Activated naive CD4-positive, alpha-beta T cell treated with Interleukin-2 at 50 U/mL for 16 hours (primary cell): ENCODE data around the gene ARHGAP44.

ENCODE experiments used
- DNase-seq: peaks from one replicate; pipeline ENCODE4 v3.0.0-alpha.2; 2020

Gene ARHGAP44

DNA sequence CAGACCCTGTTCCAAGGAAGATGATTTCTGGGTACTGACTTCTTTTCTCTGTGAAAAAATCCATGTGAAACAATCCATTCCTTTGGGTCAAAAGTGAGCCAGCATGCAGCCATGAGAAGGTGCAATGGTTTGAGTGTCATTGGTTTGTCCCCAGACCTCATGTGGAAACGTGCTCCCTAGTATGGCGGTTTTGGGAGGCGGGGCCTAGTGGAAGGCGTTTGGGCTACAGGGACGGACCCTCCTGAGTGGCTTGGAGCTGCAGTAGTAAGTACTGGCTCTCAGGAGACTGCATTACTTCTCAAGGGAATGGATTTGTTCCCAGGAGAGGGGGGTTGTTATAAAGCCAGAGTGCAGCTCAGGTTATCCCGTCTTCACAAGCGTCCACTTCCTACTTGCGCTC lies 209.2 kb downstream of the ARHGAP44 start:
- no peak for DNase-seq

DNA sequence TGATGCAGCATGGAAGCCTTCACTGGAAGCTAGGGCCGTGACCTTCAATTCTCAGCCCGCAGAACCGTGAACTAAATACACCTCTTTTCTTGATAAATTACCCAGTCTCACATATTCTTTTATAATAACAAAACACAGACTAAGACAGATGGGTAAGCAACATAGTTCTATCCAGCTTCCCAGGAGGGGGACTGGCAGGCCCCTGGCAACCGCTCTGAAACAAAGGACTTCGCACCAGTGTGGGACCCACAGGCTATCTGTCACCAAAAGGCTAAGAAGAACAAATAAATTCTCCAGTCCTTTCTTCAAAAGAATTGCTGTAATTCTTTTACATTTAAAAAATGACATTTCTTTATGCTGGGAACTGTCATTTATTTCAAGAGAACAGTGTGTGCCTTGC lies 209.6 kb downstream of the ARHGAP44 start:
- no peak for DNase-seq

DNA sequence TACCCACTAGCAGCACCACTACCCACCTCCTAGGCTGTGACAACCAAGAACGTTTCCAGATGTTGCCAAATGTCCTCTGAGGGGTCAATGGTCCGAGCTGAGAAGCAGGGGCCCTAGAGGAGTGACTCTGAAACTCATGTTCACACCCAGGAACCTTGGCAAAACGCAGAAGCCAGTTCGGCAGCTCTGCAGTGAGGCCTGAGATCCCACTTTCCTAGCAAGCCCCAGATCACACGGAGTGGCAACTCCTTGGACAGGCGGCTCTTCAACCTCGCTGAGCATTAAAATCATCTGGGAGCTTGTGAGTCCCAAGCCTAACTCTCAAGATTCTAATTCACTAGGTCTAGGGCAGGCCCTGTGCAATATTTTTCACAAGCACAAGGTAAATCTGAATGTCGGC lies 211.3 kb downstream of the ARHGAP44 start:
- no peak for DNase-seq

DNA sequence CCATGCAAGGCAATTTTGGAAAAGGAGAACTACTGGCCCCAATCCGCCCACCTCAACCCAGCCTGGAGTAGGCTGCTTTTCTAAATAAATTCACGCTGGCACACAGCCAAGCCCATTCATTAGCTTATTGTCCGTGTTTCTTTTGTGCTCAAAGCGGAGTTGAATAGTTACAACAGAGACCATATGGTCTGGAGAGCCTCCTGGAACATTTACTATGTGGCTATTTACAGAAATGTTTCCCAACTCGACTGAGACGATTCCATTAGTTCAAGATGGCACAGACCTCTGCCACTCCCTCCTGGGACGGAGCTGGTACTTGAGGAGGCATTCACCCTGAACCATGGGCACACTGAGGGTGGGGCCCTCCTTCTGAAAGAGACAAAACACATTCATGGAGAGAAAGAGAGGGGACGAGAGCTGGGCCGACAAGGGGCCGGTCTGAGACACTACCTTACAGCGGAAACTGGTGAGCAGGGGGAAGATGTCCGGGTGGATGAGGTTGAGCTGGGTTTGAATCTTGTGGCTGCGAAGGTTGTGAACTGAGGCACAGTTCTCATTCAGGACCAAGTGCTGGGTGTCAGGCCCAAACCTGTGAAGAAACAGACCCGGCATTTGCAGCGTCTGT lies 212.8 kb downstream of the ARHGAP44 start:
- DNase-seq, result no peak

DNA sequence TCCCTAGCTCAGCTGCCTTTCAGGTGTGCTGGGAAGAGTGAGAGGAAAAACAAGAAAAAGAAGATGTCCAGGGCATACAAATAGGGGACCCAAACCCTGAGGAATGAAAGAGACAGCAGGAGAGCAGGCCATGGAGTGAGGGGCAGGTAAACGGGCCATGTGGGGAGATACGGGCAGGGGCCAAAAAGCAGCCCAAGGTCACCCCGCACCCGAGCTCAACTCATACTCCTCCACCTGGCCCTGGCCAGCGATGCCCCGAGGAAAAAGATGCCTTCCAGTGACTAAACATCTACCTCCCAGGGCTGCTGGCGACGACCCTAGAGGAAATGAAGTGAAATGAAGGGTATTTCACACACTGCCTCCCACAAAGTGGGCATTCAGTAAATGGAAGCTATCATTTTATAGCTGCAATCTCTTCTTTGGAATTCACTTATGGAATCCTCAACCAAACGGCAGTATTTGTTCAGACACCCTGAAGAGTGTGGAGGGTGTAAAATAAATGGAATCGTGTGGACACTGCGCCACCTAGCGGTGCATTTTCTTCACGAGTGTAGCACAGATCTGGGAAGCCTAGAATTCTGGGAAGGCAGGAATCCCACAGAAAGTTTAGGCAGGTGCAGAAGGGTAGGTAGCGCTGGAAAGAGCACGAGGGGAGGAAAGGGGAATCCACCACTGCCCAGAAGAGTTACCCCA lies 213.6 kb downstream of the ARHGAP44 start:
- DNase-seq, result peak; percentile 49

DNA sequence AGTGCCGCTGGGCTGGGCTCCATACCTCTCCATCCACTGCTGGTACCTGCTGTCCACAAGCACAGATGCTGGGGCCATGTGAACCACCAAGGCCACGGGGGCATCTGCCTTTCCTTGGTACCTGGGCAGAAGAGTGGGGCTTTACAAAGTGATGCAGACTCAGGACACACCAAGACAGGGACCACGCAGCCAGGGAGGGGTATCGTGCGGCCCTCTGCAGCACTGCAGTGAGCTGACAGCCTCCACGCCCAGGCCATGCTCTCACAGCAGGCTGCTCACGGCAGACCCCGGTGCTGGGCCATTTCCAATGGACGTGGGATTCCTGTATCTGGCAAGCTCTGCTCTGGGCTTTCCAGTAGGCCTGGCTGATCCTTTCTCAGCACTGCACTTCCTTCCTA lies 214.2 kb downstream of the ARHGAP44 start:
- DNase-seq, result no peak

DNA sequence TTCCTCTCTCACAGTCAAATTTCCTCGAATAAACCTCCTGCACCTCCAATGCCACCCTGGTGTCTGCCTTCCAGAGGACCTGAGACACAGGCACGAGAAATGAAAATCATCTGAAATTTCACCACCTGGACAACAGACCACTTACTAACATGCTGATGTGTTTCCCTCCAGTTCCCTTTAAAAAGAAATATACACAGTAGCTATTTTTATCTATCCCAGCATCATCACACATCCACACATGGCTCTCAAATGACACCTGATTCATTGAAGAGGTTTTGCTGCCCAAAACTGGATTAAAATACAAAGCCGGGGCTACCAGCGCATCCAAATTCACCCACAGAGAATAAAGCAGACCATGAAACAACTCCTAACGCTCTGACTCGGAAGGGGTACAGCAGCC lies 214.6 kb downstream of the ARHGAP44 start:
- DNase-seq, result no peak

DNA sequence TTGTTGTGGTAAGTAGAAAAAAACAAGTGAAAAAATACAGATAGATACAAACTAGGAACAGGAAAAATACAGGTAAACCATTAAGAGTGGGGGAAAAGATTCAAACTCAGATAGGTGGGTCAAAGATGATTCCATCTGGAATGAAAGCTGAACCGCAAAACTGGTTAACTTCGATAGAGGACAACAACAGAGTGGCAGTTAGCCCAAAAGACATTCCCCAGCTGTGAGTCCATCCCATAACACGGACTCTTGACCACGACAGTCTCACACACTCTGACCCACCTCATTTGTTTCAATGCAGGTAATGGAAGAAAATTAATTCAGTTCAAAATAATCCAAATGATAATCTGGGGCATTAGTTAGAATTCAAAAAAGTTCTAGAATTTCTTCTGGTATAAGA lies 215.0 kb downstream of the ARHGAP44 start:
- DNase-seq, result no peak

DNA sequence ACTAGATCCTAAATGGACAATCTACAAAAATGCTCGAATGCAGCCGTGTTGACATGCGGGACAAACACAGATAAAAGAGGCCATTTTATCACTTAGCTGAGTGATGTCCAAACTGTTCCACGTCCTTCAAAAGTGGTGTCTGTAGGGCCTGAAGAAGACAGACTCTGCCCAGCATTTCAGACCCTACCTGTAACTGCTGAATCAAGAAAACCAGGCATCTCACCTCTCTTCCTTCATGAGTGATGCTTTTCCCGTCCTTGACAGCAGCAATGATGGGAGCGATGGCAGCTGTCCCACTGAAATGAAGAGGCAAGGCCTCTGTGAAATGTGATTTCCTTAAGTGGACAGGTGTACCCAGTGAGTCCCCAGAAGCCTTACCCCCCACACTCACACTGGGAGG lies 216.2 kb downstream of the ARHGAP44 start:
- no peak for DNase-seq

DNA sequence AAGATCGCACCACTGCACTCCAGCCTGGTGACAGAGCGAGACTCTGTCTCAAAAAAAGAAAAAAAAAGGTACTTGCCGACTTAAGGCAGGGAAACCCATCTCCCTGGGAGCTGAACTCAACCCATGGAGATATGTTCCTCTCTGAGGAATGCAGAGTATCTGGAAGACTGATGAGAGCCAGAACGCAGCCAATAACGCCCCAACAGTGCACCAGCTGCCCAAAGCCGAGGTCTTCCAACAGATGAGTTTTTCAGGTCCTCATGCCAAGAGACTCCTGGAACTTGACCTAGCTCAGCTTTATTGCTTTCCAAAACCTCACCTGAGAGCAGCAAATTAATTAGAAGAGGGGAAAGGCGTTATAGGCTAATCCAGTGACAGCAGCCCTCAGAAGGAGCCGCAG lies 219.2 kb downstream of the ARHGAP44 start:
- no peak for DNase-seq

DNA sequence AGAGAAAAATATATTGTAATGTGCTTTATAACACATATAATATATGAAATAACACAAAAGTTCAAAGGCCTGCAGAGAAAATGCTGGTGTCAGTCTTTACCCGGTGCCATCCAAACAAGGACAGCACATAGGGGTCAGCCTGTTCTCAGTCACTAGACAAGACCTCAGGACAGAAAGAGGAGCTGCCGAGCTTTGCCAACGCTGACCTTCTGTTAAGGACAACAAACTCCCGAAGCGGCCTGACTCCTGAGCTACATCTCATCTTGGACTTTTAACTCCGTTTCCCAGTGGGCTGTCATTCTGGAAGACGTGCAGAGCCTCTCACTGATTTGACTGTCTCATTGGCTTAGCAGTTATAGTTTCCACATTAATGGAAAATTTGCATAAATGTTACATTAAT lies 221.7 kb downstream of the ARHGAP44 start:
- DNase-seq, result no peak

DNA sequence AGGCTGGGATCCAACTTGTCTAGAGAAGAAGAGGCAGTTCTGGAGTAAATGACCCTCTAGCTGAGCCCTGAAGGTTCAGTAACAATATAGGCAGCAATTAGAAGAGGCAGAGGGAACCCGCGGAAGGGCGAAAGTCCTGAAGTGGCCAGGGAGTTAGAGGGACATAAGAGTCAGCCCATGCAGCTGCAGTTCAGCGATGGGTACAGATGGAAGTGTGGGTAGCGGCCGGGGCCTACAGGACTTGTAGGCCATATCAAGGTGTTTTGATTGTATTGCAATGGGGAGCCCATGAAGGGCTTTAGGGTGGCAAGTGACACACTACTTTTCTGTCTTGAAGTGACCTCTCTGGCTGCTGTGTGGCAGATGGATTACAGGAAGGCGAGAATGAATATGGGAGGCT lies 225.5 kb downstream of the ARHGAP44 start:
- DNase-seq, result no peak

DNA sequence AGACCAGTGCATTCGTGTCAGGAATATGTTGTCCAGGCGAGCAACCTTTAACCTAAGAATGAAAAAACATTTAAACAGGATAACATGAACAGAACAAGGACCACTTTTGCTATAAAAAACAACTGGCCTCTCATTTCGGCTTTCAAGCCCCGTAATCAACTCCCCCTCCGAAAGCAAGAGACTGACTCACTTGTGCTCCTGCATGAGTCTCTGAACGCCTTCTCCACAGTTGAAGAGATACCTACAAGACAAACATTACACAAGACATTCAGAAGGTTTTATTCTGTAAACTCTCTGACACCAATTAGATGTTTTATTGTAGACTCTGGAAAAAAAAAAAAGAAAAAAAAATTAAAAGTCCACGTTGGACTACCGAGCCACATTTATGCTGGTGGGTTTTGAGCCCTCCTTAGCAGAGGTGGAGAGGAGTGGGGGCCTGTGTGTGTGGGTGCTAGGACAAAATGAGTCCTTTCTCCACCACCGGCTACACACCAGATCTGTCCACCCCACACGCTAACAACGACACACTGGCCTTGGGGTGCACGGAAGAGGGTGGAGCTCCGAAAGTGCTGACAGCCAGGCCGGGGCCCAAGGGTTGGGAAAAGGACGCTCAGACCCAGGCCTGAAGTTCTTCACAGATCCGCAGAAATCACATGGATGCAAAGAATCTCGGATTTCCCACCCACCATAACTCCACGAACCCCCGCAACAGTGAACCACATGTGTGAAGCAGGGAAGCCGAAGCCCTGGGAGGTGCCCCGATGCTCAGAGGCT lies 227.8 kb downstream of the ARHGAP44 start:
- no peak for DNase-seq

DNA sequence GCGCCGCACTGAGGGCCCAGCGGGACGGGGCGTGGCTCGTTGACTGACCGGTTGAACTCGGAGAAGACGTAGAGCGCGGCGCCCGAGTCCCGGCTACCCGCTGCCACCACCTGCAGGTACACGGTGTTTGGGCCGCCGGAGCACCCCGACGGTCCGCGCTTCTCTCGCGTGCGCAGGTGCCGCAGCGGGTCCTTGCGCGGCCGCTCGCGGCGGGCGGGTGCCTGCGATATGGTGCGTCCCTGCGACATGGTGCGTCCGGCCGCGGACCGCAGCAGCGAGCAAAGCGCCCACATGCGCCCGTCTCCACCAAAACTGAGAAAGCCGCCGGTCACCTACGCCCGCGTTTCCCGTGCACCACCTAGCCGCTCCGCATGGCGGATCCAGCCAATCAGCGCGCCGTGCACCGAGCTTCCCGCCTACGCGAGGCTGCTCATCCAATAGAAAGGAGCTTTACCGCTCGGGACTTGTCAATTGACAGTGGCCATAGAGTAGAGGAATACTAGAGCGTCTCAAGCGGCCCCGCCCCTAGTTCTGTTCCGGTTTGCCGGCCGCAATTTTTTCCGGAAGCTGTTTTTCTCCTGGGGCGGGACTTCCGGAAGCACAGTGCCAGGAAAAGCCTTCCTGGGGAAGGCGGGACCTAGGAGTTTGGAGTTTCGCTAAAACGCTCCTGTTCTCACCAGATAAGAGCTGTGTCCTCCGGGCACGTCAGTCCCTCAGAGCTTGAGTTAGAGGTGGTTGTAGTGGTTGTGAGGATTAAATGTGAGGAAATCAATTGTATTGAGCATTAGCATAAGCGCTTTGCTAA lies 228.6 kb downstream of the ARHGAP44 start, which contains the start of gene ELAC2:
TSS of gene ELAC2 (minus strand) at position 373 of the 805 bp plus-strand sequence. CDS start at position 293, 80 bp downstream.
- DNase-seq, result peak; percentile 97

DNA sequence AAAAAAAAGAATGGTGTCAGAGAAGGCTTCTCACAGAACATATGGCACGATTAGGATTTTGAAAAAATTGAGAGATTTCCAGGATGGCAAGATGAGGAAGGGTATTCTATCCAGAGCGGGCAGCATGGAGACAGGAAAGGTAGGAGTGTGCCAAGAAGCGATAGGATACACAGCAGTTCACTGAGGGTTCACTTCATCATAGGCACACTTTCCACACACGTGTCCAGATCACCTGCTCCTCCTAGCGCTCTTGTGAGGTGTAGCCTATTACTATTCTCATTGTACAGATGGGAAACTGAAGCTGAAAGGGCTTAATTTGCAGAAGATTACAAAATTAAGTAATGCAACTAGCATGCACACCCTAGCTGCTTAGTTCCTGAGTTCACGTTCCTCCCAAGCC lies 234.7 kb downstream of the ARHGAP44 start:
- no peak for DNase-seq

DNA sequence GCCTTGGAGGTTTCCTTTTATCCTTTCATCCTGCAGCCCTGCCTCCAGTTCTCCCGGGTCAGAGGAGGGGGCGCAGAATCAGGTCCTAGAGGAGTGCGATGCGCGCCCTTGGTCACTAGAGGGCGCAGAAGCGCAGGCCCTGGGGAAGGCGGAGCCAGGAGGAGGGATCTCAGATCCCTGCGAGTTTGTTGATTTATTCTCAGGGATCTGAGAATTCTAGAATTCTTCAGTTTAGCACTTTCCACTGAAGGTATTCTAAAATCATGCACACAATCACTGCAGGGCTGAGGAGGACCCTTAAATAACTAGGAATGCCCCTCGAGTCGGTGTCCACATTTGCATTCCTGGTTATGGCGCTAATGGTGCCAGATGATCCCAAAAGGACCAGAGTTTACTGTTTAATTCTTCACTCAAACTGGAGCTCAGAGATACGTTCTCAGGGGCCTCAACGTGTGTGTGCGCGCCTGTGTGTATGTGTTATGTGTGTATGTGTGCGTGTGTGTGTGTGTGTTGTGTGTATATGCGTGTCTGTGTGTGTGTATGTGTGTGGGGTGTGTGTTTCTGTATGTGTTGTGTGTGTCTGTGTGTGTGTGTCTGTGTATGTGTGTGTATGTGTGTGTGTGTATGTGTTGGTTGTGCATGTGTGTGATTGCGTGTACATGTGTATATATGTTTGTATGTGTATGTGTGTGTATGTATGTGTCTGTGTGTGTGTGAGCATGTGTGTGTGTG lies 235.4 kb downstream of the ARHGAP44 start:
- DNase-seq, result peak; percentile 71

DNA sequence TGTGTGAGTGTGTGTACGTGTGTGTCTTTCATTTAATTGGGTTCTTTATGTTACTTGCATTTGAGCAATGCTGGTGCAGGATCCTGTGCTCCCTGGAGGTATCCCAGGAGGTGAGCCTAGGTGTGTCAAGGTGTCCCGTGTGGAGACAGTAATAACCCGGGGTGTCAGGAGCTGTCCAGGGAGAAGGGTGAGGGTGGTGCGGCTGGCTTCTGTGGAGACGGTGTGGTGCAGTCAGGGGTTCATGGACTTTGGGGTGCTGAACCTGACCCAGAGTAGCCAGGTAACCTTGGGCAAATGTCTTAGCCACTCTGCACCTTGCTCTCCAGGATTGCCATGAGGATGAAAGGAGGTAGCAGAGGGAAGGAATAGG lies 235.9 kb downstream of the ARHGAP44 start:
- no peak for DNase-seq

DNA sequence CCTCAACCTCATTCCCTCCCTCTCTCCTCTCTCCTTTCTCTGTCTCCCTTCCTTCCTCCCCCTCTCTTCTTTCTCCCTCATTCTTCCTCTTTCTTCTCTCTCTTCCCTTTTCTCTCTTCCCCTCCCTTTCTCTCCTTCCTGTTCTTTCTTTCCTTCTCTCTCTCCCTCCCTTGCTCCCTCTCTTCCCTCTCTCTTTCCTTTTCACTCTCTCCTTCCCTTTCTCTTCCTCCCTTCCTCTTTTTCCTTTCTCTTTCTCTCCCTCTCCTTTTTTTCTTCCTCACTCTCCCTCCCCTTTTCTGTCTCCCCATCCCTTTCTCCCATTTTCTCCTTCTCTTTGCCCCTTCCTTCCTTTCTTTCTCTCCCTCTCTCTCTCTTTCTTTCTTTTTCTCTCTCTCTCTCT lies 236.4 kb downstream of the ARHGAP44 start:
- DNase-seq, result no peak

DNA sequence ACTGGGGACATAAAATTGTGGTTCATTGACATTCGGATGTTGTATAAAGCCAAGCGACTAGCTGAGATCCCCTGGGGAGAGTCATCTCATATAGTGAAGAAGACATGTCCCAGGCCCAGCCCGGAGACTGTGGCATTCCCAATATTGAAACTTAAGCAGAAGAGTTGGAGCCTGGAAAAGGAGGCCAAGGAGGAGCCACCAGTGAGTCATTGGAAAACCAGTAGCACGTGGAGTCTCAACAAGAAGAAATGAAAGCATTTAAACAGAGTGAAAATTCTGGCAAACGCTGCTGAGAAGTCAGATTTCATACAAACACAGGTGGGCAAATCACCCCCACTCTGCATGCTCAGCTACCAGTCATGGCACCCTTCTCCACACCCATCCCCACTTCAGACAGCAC lies 237.9 kb downstream of the ARHGAP44 start:
- DNase-seq, result no peak

DNA sequence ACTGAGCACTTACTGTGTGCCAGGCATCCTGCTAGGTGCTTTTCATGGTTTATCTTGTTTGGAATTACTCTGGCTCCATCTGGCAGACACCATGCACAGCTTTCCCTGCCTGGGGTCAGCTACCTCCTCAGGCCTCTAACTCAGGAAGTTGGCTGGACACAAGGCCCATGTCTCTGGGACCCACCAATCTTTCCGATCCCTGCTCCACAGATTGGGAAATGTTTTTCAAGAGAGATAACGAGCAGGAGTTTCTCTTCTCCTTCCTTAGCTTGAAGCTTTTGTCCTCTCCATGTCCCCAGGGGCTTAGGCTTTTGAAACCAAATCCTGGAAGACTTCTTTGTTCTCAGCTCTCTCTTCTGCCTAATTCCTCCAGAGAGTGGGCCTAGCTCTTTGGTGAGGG lies 240.0 kb downstream of the ARHGAP44 start:
- no peak for DNase-seq

DNA sequence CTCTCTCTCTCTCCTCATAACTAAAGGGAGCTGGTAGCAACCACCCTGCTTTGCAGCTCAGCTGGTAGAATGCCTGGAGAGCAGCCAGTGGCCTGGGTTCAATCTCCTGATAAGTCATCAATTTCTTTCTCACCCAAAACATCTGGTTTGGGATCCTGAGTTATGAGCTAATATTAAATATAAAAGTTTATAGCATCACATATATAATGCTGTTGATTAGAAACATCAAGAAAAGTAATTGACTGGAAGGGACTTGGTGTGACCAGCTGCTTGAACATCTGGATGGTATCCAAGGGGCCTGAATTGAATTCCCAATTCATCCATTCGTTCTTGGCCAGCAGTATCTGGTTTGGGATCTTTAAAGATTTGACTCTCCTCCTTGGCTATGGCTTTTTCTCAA lies 240.8 kb downstream of the ARHGAP44 start:
- no peak for DNase-seq

DNA sequence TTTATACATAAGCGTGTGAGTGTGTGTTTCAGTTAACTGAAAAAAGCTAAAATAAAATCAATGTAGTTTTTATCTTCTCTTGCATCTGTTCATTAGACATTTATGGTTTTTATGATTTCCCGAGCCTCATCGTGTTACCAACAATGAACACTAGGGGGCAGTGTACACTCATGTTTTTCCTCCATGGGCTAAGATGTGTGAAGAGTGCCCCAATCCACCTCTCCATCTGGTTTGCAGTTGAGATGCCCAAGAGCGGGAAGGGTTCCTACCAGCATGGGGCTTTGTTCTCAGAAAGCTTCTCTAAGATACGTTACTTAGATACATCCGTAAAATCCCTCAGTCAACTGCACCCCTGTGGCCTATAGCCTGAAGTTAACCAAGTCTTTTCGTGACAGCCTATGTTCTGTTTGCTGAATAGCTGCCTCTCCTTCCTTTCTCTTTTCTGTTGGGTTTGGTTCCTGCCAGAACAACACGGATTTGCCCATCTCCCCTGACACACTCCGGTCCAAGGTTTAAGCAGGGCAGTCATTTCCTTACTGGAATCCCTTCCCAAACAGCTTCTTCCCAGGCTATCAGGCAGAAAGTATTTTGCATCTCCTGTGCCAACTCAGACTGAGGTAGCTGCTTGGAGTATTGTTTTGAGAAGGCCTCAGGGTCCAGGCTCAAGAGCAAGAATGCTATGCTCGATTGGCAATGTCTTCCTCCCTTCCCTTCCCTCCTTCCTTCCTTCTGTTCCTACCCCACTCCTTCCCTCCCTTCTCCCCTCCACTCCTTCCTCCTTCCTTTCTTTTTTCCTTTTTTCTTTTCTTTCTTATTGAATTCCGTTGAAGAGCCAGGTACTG lies 241.4 kb downstream of the ARHGAP44 start:
- DNase-seq, result peak; percentile 42
